GM19238 (cell line): ENCODE data around the gene NRN1.
A peak's percentile ranks its signal among the peaks of the same experiment; 100 is the strongest.
"Not testable (repeated sequence)": the region's sequence is repeated elsewhere in the genome, so short reads cannot be mapped to it uniquely, and the experiment has no call there.

Source experiments
- DNase-seq: peaks from one replicate; pipeline ENCODE4 v3.0.0; 2011; ENCODE audit warnings: low spot score; ENCODE audit not compliant: insufficient read length

Gene NRN1

GRCh38 chr6:6006428-6007365, at the start of gene NRN1:
TSS of gene NRN1 (minus strand) at chr6:6006925. CDS start at chr6:6006749, 176 bp downstream.
- DNase-seq, result no peak

GRCh38 chr6:6052216-6052615, 45.5 kb upstream of the NRN1 start:
- no peak for DNase-seq

- DNase-seq, result no peak
These were observed 40.0 kb upstream of the NRN1 start for GRCh38 chr6:6046716-6047115.

GRCh38 chr6:6039946-6040509, 33.3 kb upstream of the NRN1 start:
- DNase-seq, result no peak

GRCh38 chr6:6037179-6037578, 30.5 kb upstream of the NRN1 start:
- no peak for DNase-seq

- DNase-seq, result no peak
These were observed 27.1 kb upstream of the NRN1 start for GRCh38 chr6:6033858-6034257.

GRCh38 chr6:6026513-6027205, 19.9 kb upstream of the NRN1 start:
- no peak for DNase-seq

GRCh38 chr6:6025736-6026135, 19.0 kb upstream of the NRN1 start:
- DNase-seq, result no peak

GRCh38 chr6:6024220-6024619, 17.5 kb upstream of the NRN1 start:
- no peak for DNase-seq

- DNase-seq, result not testable (repeated sequence)
These were observed 16.1 kb upstream of the NRN1 start for GRCh38 chr6:6022841-6023240.

GRCh38 chr6:6008648-6009421, 2.1 kb upstream of the NRN1 start:
- DNase-seq, result peak; percentile 75

GRCh38 chr6:6008089-6008647, 1.4 kb upstream of the NRN1 start:
- no peak for DNase-seq

- no peak for DNase-seq
These were observed 802 bp upstream of the NRN1 start for GRCh38 chr6:6007366-6008088.

- DNase-seq, result no peak
These were observed 708 bp downstream of the NRN1 start for GRCh38 chr6:6006006-6006427.

GRCh38 chr6:6005051-6006005, 1.4 kb downstream of the NRN1 start:
- no peak for DNase-seq

- no peak for DNase-seq
These were observed 2.2 kb downstream of the NRN1 start for GRCh38 chr6:6004390-6004995.

GRCh38 chr6:6003621-6004366, 2.9 kb downstream of the NRN1 start:
- DNase-seq, result no peak
